Suprapubic skin (tissue), 3 donors: ENCODE data around the gene LRIG1.

Experiments
- CTCF ChIP-seq, 2 donors: fragments of 200-600 bp in 1 of 2; fragments of 450-650 bp in 1 of 2; sonication (generic) in 1 of 2; IDR thresholded peaks; one replicate each; pipeline ENCODE4 v1.5.1; 2016 to 2019; ENCODE audit warnings: antibody characterized with exemption in 2 of 2, mild to moderate bottlenecking in 1 of 2, moderate library complexity in 1 of 2
- POLR2A ChIP-seq, 2 donors: fragments of 450-650 bp; IDR thresholded peaks; one replicate each; pipeline ENCODE4 v1.6.1; 2017; ENCODE audit warnings: antibody characterized with exemption in 2 of 2, mild to moderate bottlenecking in 2 of 2, moderate library complexity in 2 of 2

GRCh38 chr3:66365080-66365479, 135.7 kb downstream of the LRIG1 start:
- TF ChIP-seq CTCF (IDR thresholded peaks at IDR 0.05): no peak
- TF ChIP-seq POLR2A (IDR thresholded peaks at IDR 0.05): no peak
